GM23338 (cell line): Measurements from ENCODE around the gene MYOF. TPM values are rescaled to one million over a fixed set of nuclear protein-coding genes. Genes with fewer than 3 reads are reported as not detected.

Experiments used
- ATAC-seq: fragments of 200-7000 bp; cut with Tn5 transposase; 3 replicates; pipeline ENCODE4 v1.9.1; 2020
- DNase-seq: peaks from one replicate; pipeline ENCODE4 v3.0.0-alpha.2; 2015; ENCODE audit warnings: low spot score
- H2AFZ ChIP-seq: fragments of 200-600 bp; sonication (generic); 2 replicates; pipeline ENCODE4 v1.8.0; 2016; ENCODE audit warnings: antibody characterized with exemption, mild to moderate bottlenecking, moderate library complexity
- H3F3A ChIP-seq: fragments of 200-600 bp; sonication (generic); replicated peaks from 2 replicates; pipeline ENCODE4 v1.8.0; 2017; ENCODE audit warnings: antibody characterized with exemption, mixed run types, low read depth
- H3K27ac ChIP-seq: fragments of 200-600 bp; sonication (generic); 2 replicates; pipeline ENCODE4 v1.6.1; 2016; ENCODE audit warnings: low read depth
- H3K27me3 ChIP-seq: fragments of 200-600 bp; sonication (generic); 2 replicates; pipeline ENCODE4 v1.8.0; 2016; ENCODE audit warnings: mild to moderate bottlenecking, mixed run types, moderate library complexity; ENCODE audit not compliant: insufficient read depth
- H3K36me3 ChIP-seq: fragments of 200-600 bp; sonication (generic); 2 replicates; pipeline ENCODE4 v1.8.0; 2016; ENCODE audit warnings: mild to moderate bottlenecking; ENCODE audit not compliant: insufficient read depth
- H3K4me1 ChIP-seq: fragments of 200-600 bp; sonication (generic); 2 replicates; pipeline ENCODE4 v1.8.0; 2016; ENCODE audit warnings: mild to moderate bottlenecking, moderate library complexity; ENCODE audit not compliant: insufficient read depth
- H3K4me2 ChIP-seq: fragments of 200-600 bp; sonication (generic); 2 replicates; pipeline ENCODE4 v1.7.1; 2017; ENCODE audit warnings: mixed run types
- H3K4me3 ChIP-seq: fragments of 200-600 bp; sonication (generic); 2 replicates; pipeline ENCODE4 v1.6.1; 2016; ENCODE audit warnings: mixed run types
- H3K79me2 ChIP-seq: fragments of 200-600 bp; sonication (generic); replicated peaks from 2 replicates; pipeline ENCODE4 v1.8.0; 2017; ENCODE audit warnings: mild to moderate bottlenecking; ENCODE audit not compliant: insufficient read depth
- H3K9me2 ChIP-seq: fragments of 200-600 bp; sonication (generic); 2 replicates; pipeline ENCODE4 v1.8.0; 2017; ENCODE audit not compliant: insufficient read depth
- H4K20me1 ChIP-seq: fragments of 200-600 bp; sonication (generic); replicated peaks from 2 replicates; pipeline ENCODE4 v1.8.0; 2017; ENCODE audit warnings: mild to moderate bottlenecking; ENCODE audit not compliant: insufficient read depth
- H3K27ac Mint-ChIP-seq: 2 replicates; pipeline ENCODE4 v1.8.0; 2020; ENCODE audit warnings: inconsistent platforms, mild to moderate bottlenecking, moderate library complexity, mixed read lengths
- H3K27me3 Mint-ChIP-seq: 3 replicates; pipeline ENCODE4 v1.8.0; 2022; ENCODE audit warnings: low read depth, mild to moderate bottlenecking, moderate library complexity, mixed read lengths, inconsistent platforms; ENCODE audit not compliant: insufficient read depth, poor library complexity
- H3K36me3 Mint-ChIP-seq: 3 replicates; pipeline ENCODE4 v1.8.0; 2021; ENCODE audit warnings: low read depth, mild to moderate bottlenecking, inconsistent platforms, moderate library complexity, mixed read lengths
- H3K4me1 Mint-ChIP-seq: 3 replicates; pipeline ENCODE4 v1.8.0; 2020; ENCODE audit warnings: mild to moderate bottlenecking, inconsistent platforms, mixed read lengths
- H3K4me3 Mint-ChIP-seq: 3 replicates; pipeline ENCODE4 v1.8.0; 2021; ENCODE audit warnings: moderate library complexity, mild to moderate bottlenecking, inconsistent platforms, mixed read lengths
- H3K9me3 Mint-ChIP-seq: 3 replicates; pipeline ENCODE4 v1.8.0; 2020; ENCODE audit warnings: moderate library complexity, mild to moderate bottlenecking, inconsistent platforms, mixed read lengths
- CREB1 ChIP-seq: fragments of 250-450 bp; sonication (Bioruptor Pico); IDR thresholded peaks from 2 replicates; pipeline ENCODE4 v1.5.0; 2020; ENCODE audit warnings: low read depth, mild to moderate bottlenecking, moderate library complexity
- ETS1 ChIP-seq: IDR thresholded peaks from 2 replicates; pipeline ENCODE4 v1.6.1; 2016; ENCODE audit warnings: antibody characterized with exemption
- EZH2 ChIP-seq: fragments of 200-600 bp; sonication (generic); IDR thresholded peaks from one replicate; pipeline ENCODE4 v1.8.0; 2017; ENCODE audit warnings: antibody characterized with exemption, mild to moderate bottlenecking, low read depth; ENCODE audit not compliant: unreplicated experiment
- EZH2phosphoT487 ChIP-seq: fragments of 200-600 bp; sonication (generic); IDR thresholded peaks from one replicate; pipeline ENCODE4 v1.8.1; 2018; ENCODE audit warnings: antibody characterized with exemption; ENCODE audit not compliant: unreplicated experiment
- JUNB ChIP-seq: IDR thresholded peaks from one replicate; pipeline ENCODE4 v1.6.1; 2016; ENCODE audit warnings: antibody characterized with exemption; ENCODE audit not compliant: unreplicated experiment
- NANOG ChIP-seq: IDR thresholded peaks from 2 replicates; pipeline ENCODE4 v1.6.1; 2016; ENCODE audit warnings: antibody characterized with exemption, borderline replicate concordance
- POLR2AphosphoS5 ChIP-seq: IDR thresholded peaks from 2 replicates; pipeline ENCODE4 v1.6.1; 2016; ENCODE audit warnings: antibody characterized with exemption, low read depth
- REST ChIP-seq: IDR thresholded peaks from one replicate; pipeline ENCODE4 v1.6.1; 2018; ENCODE audit warnings: antibody characterized with exemption; ENCODE audit not compliant: unreplicated experiment
- ZNF114 ChIP-seq: fragments of 250-450 bp; sonication (Bioruptor Pico); IDR thresholded peaks from 2 replicates; pipeline ENCODE4 v1.5.0; 2020; ENCODE audit warnings: mild to moderate bottlenecking, moderate library complexity
- ZNF331 ChIP-seq: fragments of 250-450 bp; sonication (Bioruptor Pico); IDR thresholded peaks from 2 replicates; pipeline ENCODE4 v1.5.0; 2020; ENCODE audit warnings: low read depth, mild to moderate bottlenecking, moderate library complexity
- ZNF462 ChIP-seq: fragments of 250-450 bp; sonication (Bioruptor Pico); IDR thresholded peaks from 2 replicates; pipeline ENCODE4 v1.5.0; 2020; ENCODE audit warnings: mild to moderate bottlenecking, moderate library complexity
- polyA plus RNA-seq: library from polyadenylated mRNA; unstranded; fragments of >200 nt; fragmentation: Nextera tagmentation; extraction: Ambion mirVana; gene quantifications from 2 replicates; pipeline ENCODE4 v1.2.1, GENCODE V29; 2016
- total RNA-seq: library from RNA; depleted of rRNA; stranded (reverse); fragments of >200 nt; shearing (Covaris generic); gene quantifications from 2 replicates; pipeline ENCODE4 v1.2.3, GENCODE V29; 2014

MYOF gene
- total and polyA plus RNA-seq, 2 experiments from 2014 or later: 0.82 to 1.4 TPM

DNA sequence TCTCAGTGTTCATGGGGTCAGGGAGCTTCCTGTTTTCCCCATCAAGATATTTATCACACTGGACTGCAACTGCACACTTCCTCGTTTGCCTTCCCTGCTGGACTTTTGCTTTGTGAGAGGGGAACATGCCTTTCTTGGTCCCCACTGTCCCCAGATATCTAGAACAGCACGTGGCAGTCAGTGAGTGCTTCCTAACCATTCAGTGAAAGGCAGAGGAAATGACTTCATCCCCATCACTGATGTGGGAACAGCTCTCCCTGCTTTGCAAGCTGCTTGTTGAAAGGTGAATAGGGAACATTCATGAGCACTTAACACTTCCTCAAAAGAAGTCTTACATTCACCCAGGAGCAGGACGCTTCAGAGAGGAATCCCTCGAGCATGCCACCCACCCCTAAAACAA is 135.4 kb downstream of the MYOF start:
- H3K4me3 Mint-ChIP-seq: no peak overlapping the region
- H2AFZ ChIP-seq: peak overlapping the region; percentile 89; the same call in 1 of the 2 replicates
- H4K20me1 ChIP-seq: no peaks in the 10 kb centered on the region
- H3K27ac ChIP-seq: no peak overlapping the region
- H3K4me1 Mint-ChIP-seq: peaks cover 8% of the 10 kb centered on the region
- 0 out of 2 replicates have a peak, but pooled peaks cover 4% of the 10 kb centered on the region for H3K4me1 ChIP-seq
- H3K36me3 Mint-ChIP-seq: no peaks in the 10 kb centered on the region
- DNase-seq (peak; percentile 28), ATAC-seq (no peak)
- H3K9me2 ChIP-seq: no peaks in the 10 kb centered on the region
- no peak overlapping the region for H3K4me3 ChIP-seq
- no peak for TF ChIP-seq ETS1
- no peak for TF ChIP-seq CREB1 (CRISPR knock-in tag)
- TF ChIP-seq EZH2phosphoT487: no peak
- no peak for TF ChIP-seq REST
- TF ChIP-seq ZNF331 (CRISPR knock-in tag): no peak
- TF ChIP-seq ZNF462: no peak
- no peak for TF ChIP-seq ZNF114 (CRISPR knock-in tag)
- no peak for TF ChIP-seq JUNB
- TF ChIP-seq POLR2AphosphoS5: no peak
- no peak for TF ChIP-seq NANOG
- TF ChIP-seq EZH2: no peak
- H3F3A ChIP-seq: no peaks in the 10 kb centered on the region
- peaks cover 4% of the 10 kb centered on the region for H3K27me3 Mint-ChIP-seq
- H3K9me3 Mint-ChIP-seq: no peaks in the 10 kb centered on the region
- H3K27ac Mint-ChIP-seq: no peak overlapping the region
- H3K4me2 ChIP-seq: 0 out of 2 replicates have a peak overlapping the region, but pooled peaks have one; percentile 21
- no peaks in the 10 kb centered on the region for H3K27me3 ChIP-seq
- no peaks in the 10 kb centered on the region for H3K79me2 ChIP-seq
- no peaks in the 10 kb centered on the region for H3K36me3 ChIP-seq
